ENCODE measurements around the gene CHRM1. TPM values are rescaled to one million over a fixed set of nuclear protein-coding genes. Genes with fewer than 3 reads are reported as not detected.
"Not testable (repeated sequence)": the region's sequence is repeated elsewhere in the genome, so short reads cannot be mapped to it uniquely, and the experiment has no call there.

The CHRM1 gene
- total RNA-seq, 3 donors from 2014 or later (not counting 1 experiment from before 2014, with no cell fraction given) = not detected

- H3K27ac ChIP-seq (ENCODE audit: low read length) = no peak overlapping the region
- H3K9me3 ChIP-seq (ENCODE audit: control insufficient read depth, insufficient read depth, low read length) = no peaks in the 10 kb centered on the region
- ATAC-seq (no peak), DNase-seq (no peak)
- Mint-ChIP-seq H3K27ac (no peak overlapping the region), H3K36me3 (no peaks in the 10 kb centered on the region), H3K4me3 (no peak overlapping the region), H3K27me3 (ENCODE audit: low read depth in 2 of 2) (peaks cover 16 to 17% of the 10 kb centered on the region in 2 donors), H3K9me3 (no peaks in the 10 kb centered on the region), H3K4me1 (no peaks in the 10 kb centered on the region)
- no peaks in the 10 kb centered on the region for H3K36me3 ChIP-seq (ENCODE audit: control insufficient read depth, insufficient read depth, low read length)
- no peaks in the 10 kb centered on the region for H3K4me1 ChIP-seq (ENCODE audit: control insufficient read depth, insufficient read depth, low read length)
- H3K4me3 ChIP-seq (ENCODE audit: low read length) = no peak overlapping the region
- TF ChIP-seq CTCF (IDR thresholded peaks at IDR 0.05) = no peak
- WGBS (ENCODE audit: insufficient coverage) = 80% methylated on average over 5 of the region's 5 CpGs
- intact Hi-C loops (cut with micrococcal nuclease) = no loop called here
- no peaks in the 10 kb centered on the region for H3K27me3 ChIP-seq (ENCODE audit: control insufficient read depth, insufficient read depth, low read length)
Measured at GRCh38 chr11:62954478-62954877, 33.3 kb upstream of the CHRM1 start.

- Mint-ChIP-seq H3K27me3 (ENCODE audit: low read depth in 2 of 2) (peaks cover 19 to 20% of the 10 kb centered on the region in 2 donors), H3K27ac (no peak overlapping the region)
- TF ChIP-seq CTCF (IDR thresholded peaks at IDR 0.05) = no peak
Measured at GRCh38 chr11:62953811-62954210, 32.6 kb upstream of the CHRM1 start.

GRCh38 chr11:62948765-62949320 is 27.7 kb upstream of the CHRM1 start:
- DNase-seq = no peak
- WGBS (ENCODE audit: insufficient coverage) = 77% methylated on average over 7 of the region's 7 CpGs
- no peak overlapping the region for H3K4me3 ChIP-seq (ENCODE audit: low read length)
- no peaks in the 10 kb centered on the region for H3K4me1 Mint-ChIP-seq
- H3K4me3 Mint-ChIP-seq = no peak overlapping the region
- H3K4me1 ChIP-seq (ENCODE audit: control insufficient read depth, insufficient read depth, low read length) = no peaks in the 10 kb centered on the region
- H3K27ac Mint-ChIP-seq = no peak overlapping the region
- H3K27me3 ChIP-seq (ENCODE audit: control insufficient read depth, insufficient read depth, low read length) = no peaks in the 10 kb centered on the region
- ATAC-seq = no peak
- H3K9me3 ChIP-seq (ENCODE audit: control insufficient read depth, insufficient read depth, low read length) = no peaks in the 10 kb centered on the region
- intact Hi-C loops (cut with micrococcal nuclease) = no loop called here
- TF ChIP-seq CTCF (IDR thresholded peaks at IDR 0.05) = no peak
- no peaks in the 10 kb centered on the region for H3K9me3 Mint-ChIP-seq
- no peaks in the 10 kb centered on the region for H3K36me3 Mint-ChIP-seq
- no peaks in the 10 kb centered on the region for H3K36me3 ChIP-seq (ENCODE audit: control insufficient read depth, insufficient read depth, low read length)
- H3K27ac ChIP-seq (ENCODE audit: low read length) = no peak overlapping the region
- peaks cover 23 to 28% of the 10 kb centered on the region in 2 donors for H3K27me3 Mint-ChIP-seq (ENCODE audit: low read depth in 2 of 2)

More at GRCh38 chr11:62953811-62954210, 32.6 kb upstream of the CHRM1 start:
- H3K4me1 ChIP-seq (ENCODE audit: control insufficient read depth, insufficient read depth, low read length) = no peaks in the 10 kb centered on the region
- Mint-ChIP-seq H3K36me3 (no peaks in the 10 kb centered on the region), H3K9me3 (no peaks in the 10 kb centered on the region), H3K4me1 (no peaks in the 10 kb centered on the region), H3K4me3 (no peak overlapping the region)
- no peak overlapping the region for H3K27ac ChIP-seq (ENCODE audit: low read length)
- no peaks in the 10 kb centered on the region for H3K9me3 ChIP-seq (ENCODE audit: control insufficient read depth, insufficient read depth, low read length)
- H3K4me3 ChIP-seq (ENCODE audit: low read length) = no peak overlapping the region
- 84% methylated on average over 4 of the region's 4 CpGs for WGBS (ENCODE audit: insufficient coverage)
- DNase-seq = no peak
- no peaks in the 10 kb centered on the region for H3K27me3 ChIP-seq (ENCODE audit: control insufficient read depth, insufficient read depth, low read length)
- no peak for ATAC-seq
- H3K36me3 ChIP-seq (ENCODE audit: control insufficient read depth, insufficient read depth, low read length) = no peaks in the 10 kb centered on the region
- intact Hi-C loops (cut with micrococcal nuclease) = no loop called here

GRCh38 chr11:62945538-62945937 is 24.4 kb upstream of the CHRM1 start:
- H3K36me3 Mint-ChIP-seq; DNase-seq; H3K27me3 ChIP-seq (ENCODE audit: control insufficient read depth, insufficient read depth, low read length); H3K4me1 ChIP-seq (ENCODE audit: control insufficient read depth, insufficient read depth, low read length); H3K27ac ChIP-seq (ENCODE audit: low read length); H3K27ac Mint-ChIP-seq; H3K9me3 Mint-ChIP-seq; H3K4me3 ChIP-seq (ENCODE audit: low read length); H3K36me3 ChIP-seq (ENCODE audit: control insufficient read depth, insufficient read depth, low read length); ATAC-seq; H3K9me3 ChIP-seq (ENCODE audit: control insufficient read depth, insufficient read depth, low read length); H3K4me3 Mint-ChIP-seq; H3K4me1 Mint-ChIP-seq; intact Hi-C loops (cut with micrococcal nuclease): not testable (repeated sequence)
- peaks cover 19 to 39% of the 10 kb centered on the region in 2 donors for H3K27me3 Mint-ChIP-seq (ENCODE audit: low read depth in 2 of 2)
- 95% methylated on average over 10 of the region's 10 CpGs for WGBS (ENCODE audit: insufficient coverage)

- H3K4me3 Mint-ChIP-seq; H3K9me3 Mint-ChIP-seq; H3K27ac ChIP-seq (ENCODE audit: low read length); H3K36me3 Mint-ChIP-seq; H3K4me1 Mint-ChIP-seq; H3K27ac Mint-ChIP-seq; H3K4me1 ChIP-seq (ENCODE audit: control insufficient read depth, insufficient read depth, low read length); H3K4me3 ChIP-seq (ENCODE audit: low read length); ATAC-seq; H3K36me3 ChIP-seq (ENCODE audit: control insufficient read depth, insufficient read depth, low read length); H3K9me3 ChIP-seq (ENCODE audit: control insufficient read depth, insufficient read depth, low read length); intact Hi-C loops (cut with micrococcal nuclease); H3K27me3 ChIP-seq (ENCODE audit: control insufficient read depth, insufficient read depth, low read length); DNase-seq: not testable (repeated sequence)
- H3K27me3 Mint-ChIP-seq (ENCODE audit: low read depth in 2 of 2) = peaks cover 6 to 11% of the 10 kb centered on the region in 2 donors
- 86% methylated on average over 2 of the region's 2 CpGs for WGBS (ENCODE audit: insufficient coverage)
Measured at GRCh38 chr11:62937528-62937927, 16.4 kb upstream of the CHRM1 start.
